22Rv1 (cell line): Measurements from ENCODE around the gene LAMA5.

Experiments
- ZFX ChIP-seq: fragments of 450-650 bp; IDR thresholded peaks from 2 replicates; pipeline ENCODE4 v1.6.1; 2017; ENCODE audit warnings: antibody characterized with exemption, borderline replicate concordance
- TF ChIP-seq, protein P1 (sequence below): fragments of 450-650 bp; IDR thresholded peaks from 2 replicates; pipeline ENCODE4 v1.5.1; 2017; ENCODE audit warnings: mild to moderate bottlenecking

DNA sequence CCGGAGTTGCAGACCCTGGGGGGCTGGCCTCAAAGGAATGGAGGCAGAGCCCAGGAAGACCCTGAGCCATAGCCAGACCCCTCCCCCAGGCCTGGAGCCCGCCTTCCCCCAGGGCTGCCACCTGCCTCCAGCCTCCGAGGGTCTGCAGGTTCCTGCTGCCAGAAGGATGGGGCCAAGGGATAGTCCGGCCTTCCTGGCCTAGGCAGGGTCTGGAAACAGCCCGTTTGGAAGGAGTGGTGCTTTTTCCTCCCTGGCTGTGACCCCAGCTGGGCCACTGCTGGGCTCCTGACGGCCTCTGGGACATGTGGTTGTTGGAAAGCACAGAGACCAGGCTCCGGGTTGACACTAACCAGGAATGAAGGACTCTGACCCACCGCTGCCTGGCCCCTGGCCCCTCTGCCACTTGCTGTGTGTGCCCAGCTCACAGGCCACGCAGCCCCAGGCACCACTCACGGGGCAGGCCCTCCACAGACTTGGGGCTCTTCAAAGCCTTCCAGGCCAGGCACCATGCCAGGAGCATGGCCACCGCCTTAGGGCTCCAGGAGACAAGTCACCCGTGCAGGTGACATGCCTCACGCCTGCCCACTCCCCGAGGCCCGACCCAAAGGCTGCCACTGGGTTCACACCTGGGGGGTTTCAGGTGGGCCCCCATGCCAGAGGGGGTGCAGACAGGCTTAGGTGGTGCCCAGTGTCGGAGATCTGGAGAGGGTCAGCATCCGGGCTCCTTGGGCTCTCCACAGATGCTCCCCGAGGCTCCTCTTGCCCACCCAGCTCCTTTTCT, 3.9 kb upstream of the LAMA5 start:
- TF ChIP-seq, protein P1, sequence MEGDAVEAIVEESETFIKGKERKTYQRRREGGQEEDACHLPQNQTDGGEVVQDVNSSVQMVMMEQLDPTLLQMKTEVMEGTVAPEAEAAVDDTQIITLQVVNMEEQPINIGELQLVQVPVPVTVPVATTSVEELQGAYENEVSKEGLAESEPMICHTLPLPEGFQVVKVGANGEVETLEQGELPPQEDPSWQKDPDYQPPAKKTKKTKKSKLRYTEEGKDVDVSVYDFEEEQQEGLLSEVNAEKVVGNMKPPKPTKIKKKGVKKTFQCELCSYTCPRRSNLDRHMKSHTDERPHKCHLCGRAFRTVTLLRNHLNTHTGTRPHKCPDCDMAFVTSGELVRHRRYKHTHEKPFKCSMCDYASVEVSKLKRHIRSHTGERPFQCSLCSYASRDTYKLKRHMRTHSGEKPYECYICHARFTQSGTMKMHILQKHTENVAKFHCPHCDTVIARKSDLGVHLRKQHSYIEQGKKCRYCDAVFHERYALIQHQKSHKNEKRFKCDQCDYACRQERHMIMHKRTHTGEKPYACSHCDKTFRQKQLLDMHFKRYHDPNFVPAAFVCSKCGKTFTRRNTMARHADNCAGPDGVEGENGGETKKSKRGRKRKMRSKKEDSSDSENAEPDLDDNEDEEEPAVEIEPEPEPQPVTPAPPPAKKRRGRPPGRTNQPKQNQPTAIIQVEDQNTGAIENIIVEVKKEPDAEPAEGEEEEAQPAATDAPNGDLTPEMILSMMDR = no peak
- TF ChIP-seq ZFX = no peak
